ENCODE measurements around the gene RBMX2.

DNA sequence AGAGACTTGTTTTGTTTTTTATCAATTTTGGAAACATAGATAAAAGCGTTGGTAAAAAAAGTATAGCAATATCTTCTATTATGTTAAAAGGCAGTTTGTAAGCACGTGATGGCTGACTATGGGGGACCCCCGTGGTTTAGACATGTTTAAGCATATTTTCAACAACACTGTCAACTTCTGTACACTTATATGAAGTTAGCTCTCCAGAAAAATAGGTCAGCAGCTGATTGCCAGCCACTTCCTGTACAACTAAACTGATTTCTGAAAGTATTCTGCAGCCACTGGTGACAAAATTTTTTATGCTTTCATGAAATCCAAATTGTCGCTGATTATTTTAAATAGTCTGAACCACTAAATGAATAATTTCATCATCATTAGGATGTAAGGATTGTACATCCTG lies 45.2 kb downstream of the RBMX2 start:
- TF ChIP-seq POLR2AphosphoS5 (IDR thresholded peaks at IDR 0.05; ENCODE audit: borderline replicate concordance, low read depth, low read length), result no peak
- no peak for TF ChIP-seq EZH2 (IDR thresholded peaks at IDR 0.05)

Measured in SK-N-MC (cell line).